ENCODE results near the gene C8G. TPM values are rescaled to one million over a fixed set of nuclear protein-coding genes. Genes with fewer than 3 reads are reported as not detected.

Gene C8G
- total RNA-seq, 4 donors from 2014 or later = 4.3 to 7.9 (median 6.4) TPM; not detected in 1

DNA sequence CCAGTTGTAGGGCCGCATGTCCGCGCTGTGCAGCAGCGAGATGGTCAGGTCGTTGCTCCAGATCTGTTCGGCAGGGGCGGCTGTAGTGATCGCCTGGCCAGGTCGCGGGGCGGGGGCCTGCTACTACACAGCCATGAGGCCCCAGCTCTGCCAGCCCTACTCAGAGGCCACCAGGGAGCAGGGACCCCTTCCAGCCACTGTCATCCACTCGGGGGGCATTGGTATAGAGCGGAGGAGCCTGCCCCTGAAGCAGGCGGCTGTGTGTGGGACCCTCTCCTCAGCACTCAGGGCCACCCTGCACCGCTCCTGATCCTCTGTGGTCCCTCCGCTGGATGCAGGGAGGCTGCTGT is 2.2 kb upstream of the C8G start:
- peak overlapping the region in 2 of 4 donors; percentile 68 to 97 for H3K4me3 ChIP-seq
- TF ChIP-seq EP300 (IDR thresholded peaks at IDR 0.05; ENCODE audit: low read depth) (no peak), POLR2A (IDR thresholded peaks at IDR 0.05) (no peak), POLR2AphosphoS5 (IDR thresholded peaks at IDR 0.05) (no peak)
- TF ChIP-seq, protein P1, sequence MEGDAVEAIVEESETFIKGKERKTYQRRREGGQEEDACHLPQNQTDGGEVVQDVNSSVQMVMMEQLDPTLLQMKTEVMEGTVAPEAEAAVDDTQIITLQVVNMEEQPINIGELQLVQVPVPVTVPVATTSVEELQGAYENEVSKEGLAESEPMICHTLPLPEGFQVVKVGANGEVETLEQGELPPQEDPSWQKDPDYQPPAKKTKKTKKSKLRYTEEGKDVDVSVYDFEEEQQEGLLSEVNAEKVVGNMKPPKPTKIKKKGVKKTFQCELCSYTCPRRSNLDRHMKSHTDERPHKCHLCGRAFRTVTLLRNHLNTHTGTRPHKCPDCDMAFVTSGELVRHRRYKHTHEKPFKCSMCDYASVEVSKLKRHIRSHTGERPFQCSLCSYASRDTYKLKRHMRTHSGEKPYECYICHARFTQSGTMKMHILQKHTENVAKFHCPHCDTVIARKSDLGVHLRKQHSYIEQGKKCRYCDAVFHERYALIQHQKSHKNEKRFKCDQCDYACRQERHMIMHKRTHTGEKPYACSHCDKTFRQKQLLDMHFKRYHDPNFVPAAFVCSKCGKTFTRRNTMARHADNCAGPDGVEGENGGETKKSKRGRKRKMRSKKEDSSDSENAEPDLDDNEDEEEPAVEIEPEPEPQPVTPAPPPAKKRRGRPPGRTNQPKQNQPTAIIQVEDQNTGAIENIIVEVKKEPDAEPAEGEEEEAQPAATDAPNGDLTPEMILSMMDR (IDR thresholded peaks at IDR 0.05) = no peak
- no peaks in the 10 kb centered on the region for H3K9me3 ChIP-seq
- DNase-seq = no peak
- in situ Hi-C loops (cut with MboI; ENCODE audit: low pct_ligation_motif_present in 1 of 4, low pct_unique_long_range_greater_than_20kb in 1 of 4, low sequenced_read_pairs in 3 of 4) = no loop called here
- H3K36me3 ChIP-seq = peaks cover 0 to 26% (median 14%) of the 10 kb centered on the region in 4 donors
- WGBS, 2 donors (ENCODE audit: low coverage in 1 of 2) = 89% methylated on average over 8 of the region's 16 CpGs; no CpG with 5 or more reads in 1 of the 2 donors
- H3K4me1 ChIP-seq = peaks cover 7 to 20% (median 13%) of the 10 kb centered on the region in 4 donors
- intact Hi-C loops (cut with DNase I; ENCODE audit: low total_unique reads) = loop anchor here (10.0 kb wide), 1 partner anchor 78 kb away; the partner anchor contains the start of gene EDF1
- no peaks in the 10 kb centered on the region for H3K27me3 ChIP-seq
- H3K27ac ChIP-seq = peak overlapping the region in 2 of 4 donors; percentile 93 to 96

DNA sequence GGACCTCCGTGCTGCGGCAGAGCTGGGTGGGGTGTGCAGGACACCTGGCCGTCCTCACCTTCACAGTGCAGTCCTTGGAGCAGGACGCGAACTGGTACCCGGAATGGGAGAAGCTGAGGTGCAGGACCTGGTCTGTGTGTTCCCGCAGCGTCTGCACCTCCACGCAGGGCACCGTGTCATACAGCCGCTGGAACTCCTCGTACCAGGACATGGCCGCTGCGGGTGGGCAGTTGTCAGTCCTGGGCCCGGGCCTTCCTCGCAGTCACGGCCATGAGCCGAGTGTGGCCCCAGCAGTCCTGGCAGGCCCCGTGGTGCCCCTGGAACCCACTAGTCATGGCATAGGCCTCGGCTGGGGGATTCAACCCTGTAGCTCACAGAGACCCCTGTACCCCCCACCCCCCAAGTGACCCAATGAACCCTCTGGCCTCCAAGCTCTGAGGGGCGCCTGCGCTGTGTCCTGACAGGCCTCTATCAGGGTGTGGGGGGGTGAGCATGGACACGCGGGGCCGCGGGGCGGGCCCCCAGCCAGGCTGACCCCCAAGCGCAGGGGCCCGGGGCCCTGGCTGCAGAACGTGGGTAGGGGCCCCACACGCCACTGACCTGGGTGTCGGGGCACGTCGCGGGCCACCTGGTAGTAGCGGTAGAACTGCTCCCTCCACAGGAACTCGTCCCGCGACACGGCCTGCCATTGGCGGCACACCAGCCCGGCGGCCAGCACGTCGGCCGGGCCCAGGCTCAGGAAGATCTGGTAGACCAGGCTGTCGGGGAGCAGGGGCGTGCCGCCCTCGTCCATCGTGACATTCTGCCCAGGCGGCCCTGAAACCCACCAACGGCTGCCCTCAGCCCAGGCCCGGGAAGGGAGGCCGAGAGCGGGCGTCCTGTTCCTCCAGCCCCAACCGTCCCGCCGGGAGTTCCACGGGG is 1.5 kb upstream of the C8G start:
- Histone ChIP-seq H3K36me3 (peaks cover 0 to 26% (median 14%) of the 10 kb centered on the region in 4 donors), H3K4me3 (peak overlapping the region; percentile 36 to 97 (median 79)), H3K27ac (peak overlapping the region; percentile 90 to 96 (median 92)), H3K27me3 (no peaks in the 10 kb centered on the region), H3K4me1 (peaks cover 7 to 27% (median 14%) of the 10 kb centered on the region in 4 donors), H3K9me3 (no peaks in the 10 kb centered on the region)
- peak; percentile 43 for DNase-seq
- TF ChIP-seq POLR2A (IDR thresholded peaks at IDR 0.05) = peak; percentile 2
- no peak for TF ChIP-seq POLR2AphosphoS5 (IDR thresholded peaks at IDR 0.05)
- TF ChIP-seq, protein P1 (IDR thresholded peaks at IDR 0.05) = no peak
- TF ChIP-seq EP300 (IDR thresholded peaks at IDR 0.05; ENCODE audit: low read depth) = no peak
- in situ Hi-C loops (cut with MboI; ENCODE audit: low pct_ligation_motif_present in 1 of 4, low pct_unique_long_range_greater_than_20kb in 1 of 4, low sequenced_read_pairs in 3 of 4) (no loop called here), intact Hi-C loops (cut with DNase I; ENCODE audit: low total_unique reads) (loop anchor here (10.0 kb wide), 1 partner anchor 79 kb away; the partner anchor contains the start of gene EDF1)
- WGBS, 2 donors (ENCODE audit: low coverage in 1 of 2) = 11% methylated on average over 26 of the region's 61 CpGs; no CpG with 5 or more reads in 1 of the 2 donors

DNA sequence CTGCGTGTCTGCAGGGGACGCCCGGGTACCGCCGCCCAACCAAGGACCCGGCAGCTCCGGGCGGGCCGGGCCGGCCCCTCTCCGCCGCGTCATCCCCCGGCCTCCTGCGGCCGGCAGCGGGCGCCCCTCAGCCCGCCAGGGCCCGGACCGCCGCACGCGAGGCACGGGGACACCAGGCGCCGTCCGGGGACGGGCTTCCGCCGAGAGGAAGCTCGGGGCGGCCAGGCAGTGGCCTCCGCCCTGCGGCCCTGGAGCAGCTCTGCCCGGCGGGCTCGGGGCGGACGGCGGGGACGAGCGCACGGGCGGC is 878 bp upstream of the C8G start:
- peaks cover 0 to 26% (median 14%) of the 10 kb centered on the region in 4 donors for H3K36me3 ChIP-seq
- WGBS, 2 donors (ENCODE audit: low coverage in 1 of 2) = 0% methylated on average over 35 of the region's 45 CpGs; no CpG with 5 or more reads in 1 of the 2 donors
- in situ Hi-C loops (cut with MboI; ENCODE audit: low pct_ligation_motif_present in 1 of 4, low pct_unique_long_range_greater_than_20kb in 1 of 4, low sequenced_read_pairs in 3 of 4) (no loop called here), intact Hi-C loops (cut with DNase I; ENCODE audit: low total_unique reads) (loop anchor here (10.0 kb wide), 1 partner anchor 79 kb away; the partner anchor contains the start of gene EDF1)
- peak overlapping the region; percentile 90 to 96 (median 92) for H3K27ac ChIP-seq
- no peak for DNase-seq
- peaks cover 7 to 33% (median 19%) of the 10 kb centered on the region in 4 donors for H3K4me1 ChIP-seq
- H3K9me3 ChIP-seq = no peaks in the 10 kb centered on the region
- no peaks in the 10 kb centered on the region for H3K27me3 ChIP-seq
- H3K4me3 ChIP-seq = peak overlapping the region; percentile 36 to 97 (median 79)
- TF ChIP-seq POLR2AphosphoS5 (IDR thresholded peaks at IDR 0.05) = no peak
- TF ChIP-seq EP300 (IDR thresholded peaks at IDR 0.05; ENCODE audit: low read depth) = no peak
- peak; percentile 7 for TF ChIP-seq POLR2A (IDR thresholded peaks at IDR 0.05)

DNA sequence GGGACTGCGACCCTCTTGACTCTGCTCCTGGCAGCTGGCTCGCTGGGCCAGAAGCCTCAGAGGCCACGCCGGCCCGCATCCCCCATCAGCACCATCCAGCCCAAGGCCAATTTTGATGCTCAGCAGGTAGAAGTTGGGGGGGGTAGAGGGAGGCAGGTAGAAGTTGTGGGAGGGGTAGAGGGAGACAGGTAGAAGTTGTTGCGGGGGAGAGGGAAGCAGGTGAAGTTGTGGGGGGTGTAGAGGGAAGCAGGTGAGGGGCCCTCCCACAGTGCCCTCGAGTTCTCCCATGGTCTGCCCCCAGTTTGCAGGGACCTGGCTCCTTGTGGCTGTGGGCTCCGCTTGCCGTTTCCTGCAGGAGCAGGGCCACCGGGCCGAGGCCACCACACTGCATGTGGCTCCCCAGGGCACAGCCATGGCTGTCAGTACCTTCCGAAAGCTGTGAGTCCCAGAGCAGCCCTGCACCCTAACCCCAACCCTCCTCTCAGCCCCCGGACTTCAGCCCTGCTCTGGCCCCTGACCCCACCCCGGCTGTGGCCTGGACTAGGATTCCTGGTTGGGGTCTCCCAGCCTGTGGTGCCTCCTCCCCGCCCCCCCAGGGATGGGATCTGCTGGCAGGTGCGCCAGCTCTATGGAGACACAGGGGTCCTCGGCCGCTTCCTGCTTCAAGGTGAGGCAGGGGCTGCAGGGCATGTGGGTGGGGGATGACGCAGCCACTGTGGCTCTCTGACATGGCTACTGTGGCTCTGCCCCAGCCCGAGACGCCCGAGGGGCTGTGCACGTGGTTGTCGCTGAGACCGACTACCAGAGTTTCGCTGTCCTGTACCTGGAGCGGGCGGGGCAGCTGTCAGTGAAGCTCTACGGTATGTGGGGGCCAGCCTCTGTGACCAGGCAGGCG is 537 bp downstream of the C8G start:
- Histone ChIP-seq H3K36me3 (peaks cover 0 to 20% (median 11%) of the 10 kb centered on the region in 4 donors), H3K4me3 (no peak overlapping the region), H3K27ac (peak overlapping the region in 1 of 4 donors; percentile 96), H3K9me3 (no peaks in the 10 kb centered on the region), H3K27me3 (no peaks in the 10 kb centered on the region), H3K4me1 (peaks cover 10 to 42% (median 28%) of the 10 kb centered on the region in 4 donors)
- in situ Hi-C loops (cut with MboI; ENCODE audit: low pct_ligation_motif_present in 1 of 4, low pct_unique_long_range_greater_than_20kb in 1 of 4, low sequenced_read_pairs in 3 of 4) = no loop called here
- TF ChIP-seq, protein P1 (IDR thresholded peaks at IDR 0.05) = no peak
- TF ChIP-seq POLR2AphosphoS5 (IDR thresholded peaks at IDR 0.05) = no peak
- TF ChIP-seq POLR2A (IDR thresholded peaks at IDR 0.05) = no peak
- TF ChIP-seq EP300 (IDR thresholded peaks at IDR 0.05; ENCODE audit: low read depth) = no peak
- 80 to 85% methylated on average over 1 to 29 of the region's 30 CpGs for WGBS, 2 donors (ENCODE audit: low coverage in 1 of 2)
- intact Hi-C loops (cut with DNase I; ENCODE audit: low total_unique reads) = loop anchor here (5.0 to 10.0 kb wide), 2 partner anchors 81 to 87 kb away; partner anchors contain the start of genes EDF1 and FUT7
- DNase-seq = no peak

All from transverse colon (tissue), 4 donors.